ENCODE measurements around the gene LRG1.
"Not testable (repeated sequence)": the region's sequence is repeated elsewhere in the genome, so short reads cannot be mapped to it uniquely, and the experiment has no call there.

GRCh38 chr19:4527377-4527776 lies 12.5 kb downstream of the LRG1 start:
- TF ChIP-seq CTCF (IDR thresholded peaks at IDR 0.05; ENCODE audit: insufficient read depth, low read length); POLR2AphosphoS5 (IDR thresholded peaks at IDR 0.05; ENCODE audit: low read depth); GABPA (IDR thresholded peaks at IDR 0.05; ENCODE audit: low read depth); REST (IDR thresholded peaks at IDR 0.05; ENCODE audit: insufficient replicate concordance, low read depth): not testable (repeated sequence)
